ENCODE results near the gene MAJIN. TPM values are rescaled to one million over a fixed set of nuclear protein-coding genes. Genes with fewer than 3 reads are reported as not detected.

MAJIN gene
- total and polyA plus RNA-seq, 9 of the 15 experiments (the other 6 are each of a cell fraction or from before 2014, with no cell fraction given): 0.17 to 0.83 (median 0.24) TPM; not detected in 2

GRCh38 chr11:64893194-64894069 lies 78.5 kb downstream of the MAJIN start:
- no peak overlapping the region for H2AFZ ChIP-seq (ENCODE audit: low read depth, low read length)
- ATAC-seq: no peak
- no peak overlapping the region for H3K4me2 ChIP-seq (ENCODE audit: insufficient read depth, low read length)
- no peaks in the 10 kb centered on the region for H3K79me2 ChIP-seq (ENCODE audit: control insufficient read depth, insufficient read depth, low read length)
- BruUV-seq (replicated peaks): no TSS peak
- H3K36me3 ChIP-seq (ENCODE audit: control insufficient read depth, insufficient read depth, low read length): peaks cover 34% of the 10 kb centered on the region; the same call in 2 of the 3 replicates
- 86% methylated on average over 17 of the region's 25 CpGs for whole genome bisulfite sequencing (ENCODE audit: insufficient coverage, low coverage, missing lambda C conversion rate)
- H3K4me3 ChIP-seq: no peak overlapping the region
- H3K27ac ChIP-seq (ENCODE audit: extremely low read depth, low read depth, low read length): no peak overlapping the region; the same call in 2 of the 3 replicates
- in situ Hi-C loops (cut with MboI) (loop anchor here (5.0 kb wide), 2 partner anchors 46 to 106 kb away; no protein-coding TSS in a partner anchor), intact Hi-C loops (cut with micrococcal nuclease) (loop anchor here (1.0 to 5.0 kb wide), 2 partner anchors 46 to 106 kb away; no protein-coding TSS in a partner anchor)
- TF ChIP-seq POLR2G (IDR thresholded peaks at IDR 0.05; ENCODE audit: low read depth, low read length) (peak; percentile 65; the same call in 1 of the 2 replicates), ZNF280B (CRISPR knock-in tag; IDR thresholded peaks at IDR 0.05) (no peak), RBFOX2 (IDR thresholded peaks at IDR 0.05; ENCODE audit: low read depth, low read length) (peak; percentile 35; the same call in 1 of the 2 replicates), RHOXF2B (CRISPR knock-in tag; conservative IDR thresholded peaks at IDR 0.05) (no peak), POLR2AphosphoS5 (IDR thresholded peaks at IDR 0.05; ENCODE audit: control insufficient read depth, insufficient read depth, low read depth, low read length) (peak; percentile 21; the same call in 1 of the 2 replicates)
- H3K27me3 ChIP-seq (ENCODE audit: control insufficient read depth in 2 of 2, insufficient read depth in 2 of 2, low read length in 2 of 2): no peaks in the 10 kb centered on the region
- no peak for DNase-seq (ENCODE audit: extremely low read depth in 1 of 4, low spot score in 3 of 4)
- no peaks in the 10 kb centered on the region for H3K9me3 ChIP-seq (replicated peaks; ENCODE audit: control insufficient read depth, insufficient read depth, low read depth, low read length)
- CTCF ChIA-PET (ENCODE audit: low intra/inter-chr PET ratio): interaction anchor here (0.5 to 3.4 kb wide), 3 partner anchors 46 to 105 kb away, joined by 4 to 39 read pairs (median 13); no protein-coding TSS in a partner anchor
- peaks cover 21 to 81% of the 10 kb centered on the region in 2 experiments for H3K4me1 ChIP-seq (replicated peaks in 1 of 2; ENCODE audit: control insufficient read depth in 2 of 2, insufficient read depth in 2 of 2, low read length in 2 of 2)
- H4K20me1 ChIP-seq (replicated peaks; ENCODE audit: control insufficient read depth, insufficient read depth, low read length): no peaks in the 10 kb centered on the region
- POLR2A ChIA-PET: interaction anchor here (1.0 kb wide), 1 partner anchor 42 kb away, joined by 3 read pairs; no protein-coding TSS in a partner anchor
- H3K9ac ChIP-seq (ENCODE audit: insufficient read depth in 1 of 2, low read depth in 2 of 2, low read length in 2 of 2): peak overlapping the region in 1 of 2 experiments; percentile 77; a peak in 2 of 4 replicates
- FAIRE-seq: no peak
- H3K9me1 ChIP-seq (ENCODE audit: control insufficient read depth, insufficient read depth, low read length): no peaks in the 10 kb centered on the region

Measured in K562 (cell line).